GM18520 (cell line): Measurements from ENCODE around the gene ACP1.

Experiments
- ATAC-seq: cut with Tn5 transposase; IDR thresholded peaks from one replicate; pipeline ENCODE4 v1.9.1; 2021; ENCODE audit not compliant: unreplicated experiment

Gene ACP1

DNA sequence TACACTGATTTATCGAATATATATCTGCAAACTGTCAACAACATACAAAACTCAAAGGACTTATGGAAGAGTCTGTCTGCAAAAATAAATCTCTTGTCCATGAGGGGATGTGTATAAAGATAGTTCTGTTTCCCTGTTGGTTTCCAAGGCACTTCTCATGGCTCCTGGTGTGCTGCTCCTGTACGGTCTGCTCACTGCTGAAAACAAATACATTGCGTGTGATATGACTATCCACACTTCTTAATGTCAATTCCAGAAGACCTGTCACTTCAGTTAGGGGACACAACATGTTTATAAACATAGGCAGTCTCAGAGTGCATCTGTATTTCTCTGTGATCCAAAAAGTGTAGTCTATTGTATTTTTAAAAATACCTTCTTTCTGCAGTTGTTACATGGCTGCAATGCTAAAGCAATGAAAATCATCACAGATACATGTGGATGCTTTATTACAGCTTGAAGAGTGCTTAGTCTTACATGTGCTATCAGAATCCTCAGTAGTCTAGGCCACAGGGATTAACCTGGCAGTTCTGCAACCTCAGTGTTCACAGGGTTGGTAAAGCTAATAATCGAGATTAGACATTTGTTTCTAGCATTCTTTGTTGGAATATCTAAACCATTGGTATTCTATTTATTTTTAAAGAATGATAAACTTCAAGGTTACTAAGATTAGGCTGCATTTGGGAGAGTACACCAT lies 15.4 kb downstream of the ACP1 start:
- ATAC-seq = no peak

DNA sequence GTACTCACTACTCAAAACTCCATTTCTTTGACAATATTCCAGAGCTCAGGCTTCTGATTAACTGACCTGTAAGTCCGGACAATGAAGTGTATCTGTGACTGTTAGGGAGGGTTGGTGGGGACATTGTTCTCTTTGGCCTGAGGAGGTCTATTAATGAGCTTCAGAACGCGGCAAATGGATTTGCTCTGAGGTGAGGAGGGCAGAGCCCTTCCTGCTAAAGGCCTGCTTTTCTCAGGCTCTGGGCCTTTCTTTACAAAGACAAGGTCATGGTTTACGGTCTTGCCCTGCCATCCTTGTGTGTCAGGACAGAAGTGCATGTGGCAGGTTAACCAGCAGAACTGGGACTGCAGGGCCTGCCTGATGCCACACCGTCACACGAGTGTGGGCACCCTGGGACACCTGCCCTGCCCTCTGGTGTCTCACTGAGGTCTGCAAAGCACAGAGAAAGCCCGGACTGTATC lies 15.9 kb downstream of the ACP1 start:
- ATAC-seq = no peak

DNA sequence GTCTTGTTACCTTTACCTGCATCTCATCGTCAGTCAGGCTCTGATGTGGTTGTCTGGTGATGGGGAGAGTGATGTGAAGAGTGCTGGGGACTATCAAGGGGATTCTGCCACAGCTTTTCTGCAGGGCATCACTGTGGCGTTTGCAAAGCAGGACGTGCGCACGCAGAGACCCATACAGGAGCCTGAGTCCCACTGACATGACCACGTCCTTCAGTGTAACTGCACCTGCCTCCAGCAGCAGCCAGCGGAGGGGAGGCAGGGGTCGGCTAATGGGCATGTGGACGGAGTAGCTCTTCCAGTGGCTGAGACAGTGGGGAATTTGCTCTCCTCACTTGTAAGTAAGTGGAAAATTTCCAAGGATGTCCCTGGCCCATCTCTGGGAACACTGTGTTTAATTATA lies 16.6 kb downstream of the ACP1 start:
- no peak for ATAC-seq

DNA sequence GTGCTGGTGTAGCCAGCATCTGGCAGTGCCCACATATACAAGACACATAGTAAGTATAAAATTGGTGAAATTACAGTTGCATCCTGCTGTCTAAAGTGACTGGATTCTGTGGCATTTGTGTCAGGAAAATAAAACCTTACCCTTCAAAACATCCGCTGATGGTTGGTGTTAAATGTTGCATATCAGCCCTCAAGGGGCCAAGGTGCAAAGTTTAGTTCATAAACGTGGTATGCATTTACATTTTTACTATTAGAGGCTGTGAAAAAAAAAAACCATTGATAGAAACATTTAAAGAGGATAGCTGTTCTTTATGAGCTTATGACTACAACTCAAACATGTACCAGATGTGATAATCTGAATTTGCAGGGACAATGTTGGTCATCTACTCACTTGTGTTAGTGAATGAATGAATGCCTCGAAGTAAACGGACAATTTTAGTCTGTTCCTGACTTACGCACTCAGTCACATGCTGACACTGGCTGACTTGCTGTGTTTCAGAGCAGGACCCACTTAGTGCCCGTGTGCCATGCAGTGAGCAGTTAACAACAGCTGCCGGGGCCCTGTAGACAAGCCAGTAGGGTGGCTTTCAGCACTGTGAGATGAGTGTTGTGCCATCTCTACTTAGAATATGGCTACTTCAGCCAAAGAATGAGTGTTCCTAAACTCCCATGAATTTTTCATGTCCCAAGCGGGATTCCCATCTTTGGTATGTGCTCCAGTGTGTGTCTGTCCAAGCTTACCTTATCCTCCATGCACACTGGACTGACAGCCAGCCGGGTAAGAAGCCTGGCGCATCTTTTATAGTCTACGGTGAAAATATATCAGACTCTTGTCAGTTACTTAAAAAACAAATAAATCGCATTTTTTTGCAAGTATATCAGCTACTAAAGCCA lies 17.9 kb downstream of the ACP1 start:
- ATAC-seq = no peak

DNA sequence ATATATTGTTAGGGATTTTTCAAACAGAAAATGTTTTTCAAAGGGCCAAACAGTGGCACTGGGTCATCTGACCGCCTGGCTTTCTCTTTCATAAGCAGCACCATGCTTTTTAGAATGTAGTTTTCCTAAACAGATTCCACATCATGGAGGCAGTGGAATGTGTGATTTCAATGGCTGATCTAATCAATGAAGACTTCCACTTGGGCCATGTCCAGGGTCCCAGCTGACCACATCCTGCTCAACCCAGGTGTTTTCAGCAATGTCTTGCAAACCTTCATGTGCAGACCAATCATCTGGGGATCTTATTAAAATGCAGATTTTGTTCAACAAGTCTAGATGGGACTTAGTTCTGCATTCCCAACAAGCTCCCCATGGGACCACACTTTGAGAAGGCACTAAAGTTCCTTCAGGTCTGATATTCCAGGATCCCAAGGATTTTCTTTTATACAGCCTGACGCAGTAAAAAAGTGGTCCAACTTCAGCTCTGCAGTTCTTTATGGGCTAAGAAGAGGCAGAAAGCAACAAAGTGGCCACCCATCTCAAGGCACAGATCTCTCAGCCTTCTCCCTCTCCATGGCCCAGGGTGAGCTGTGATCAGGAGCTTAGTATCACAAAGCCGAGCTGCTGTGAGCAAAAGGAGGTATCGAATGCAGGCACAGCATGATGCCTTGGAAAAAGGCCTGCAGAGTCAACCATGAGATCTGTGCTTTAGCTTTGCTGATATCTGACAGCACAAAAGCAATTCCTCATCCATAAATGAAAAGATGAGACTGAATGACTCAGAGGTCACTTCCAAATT lies 19.4 kb downstream of the ACP1 start:
- ATAC-seq = no peak

DNA sequence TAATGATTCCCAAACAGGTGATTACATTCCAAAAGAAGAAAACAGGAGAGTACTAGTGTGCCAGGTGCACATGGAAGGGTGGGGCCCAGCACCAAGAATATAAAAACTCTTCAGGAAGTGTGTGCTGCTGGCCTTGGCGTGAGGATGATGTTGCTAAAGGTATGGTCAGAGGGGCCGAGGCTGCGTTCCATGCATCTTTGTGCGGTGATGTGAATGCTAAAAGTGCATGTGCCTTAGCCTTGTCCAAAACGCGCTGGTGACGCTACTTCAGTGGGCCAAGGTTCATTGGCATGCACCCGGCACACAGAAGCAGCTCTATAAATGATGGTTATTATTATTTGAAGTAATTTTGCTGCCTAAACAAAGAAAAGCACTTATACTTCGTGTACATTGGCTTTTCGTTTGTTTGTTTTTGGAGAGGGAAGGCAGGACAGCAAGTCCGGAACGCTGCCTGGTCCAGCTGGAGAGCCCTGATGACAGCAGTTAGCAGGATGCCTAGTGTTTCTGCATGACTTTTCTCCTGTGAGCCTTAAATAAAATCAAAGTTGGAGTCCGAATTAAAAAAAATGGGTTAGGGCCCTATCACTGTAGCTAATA lies 20.2 kb downstream of the ACP1 start:
- no peak for ATAC-seq

DNA sequence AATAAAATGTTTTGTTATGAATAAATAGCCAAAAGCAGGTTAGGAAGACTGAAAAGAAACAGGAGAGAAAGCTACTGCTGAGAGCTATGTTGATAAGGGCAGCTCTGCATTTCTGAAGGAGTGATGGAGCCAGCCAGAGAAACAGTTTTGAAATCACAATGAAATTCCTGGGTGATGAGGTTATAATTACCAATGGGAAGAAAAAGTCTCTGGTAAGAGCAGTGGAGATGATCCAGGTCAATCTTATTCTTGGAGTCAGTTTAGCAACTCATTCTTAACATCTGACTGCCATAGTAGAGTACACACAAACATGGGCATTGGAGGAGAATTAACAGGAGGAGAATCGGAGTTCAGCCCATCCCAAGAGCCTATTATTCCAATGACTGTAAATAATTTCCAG lies 20.8 kb downstream of the ACP1 start:
- ATAC-seq = no peak

DNA sequence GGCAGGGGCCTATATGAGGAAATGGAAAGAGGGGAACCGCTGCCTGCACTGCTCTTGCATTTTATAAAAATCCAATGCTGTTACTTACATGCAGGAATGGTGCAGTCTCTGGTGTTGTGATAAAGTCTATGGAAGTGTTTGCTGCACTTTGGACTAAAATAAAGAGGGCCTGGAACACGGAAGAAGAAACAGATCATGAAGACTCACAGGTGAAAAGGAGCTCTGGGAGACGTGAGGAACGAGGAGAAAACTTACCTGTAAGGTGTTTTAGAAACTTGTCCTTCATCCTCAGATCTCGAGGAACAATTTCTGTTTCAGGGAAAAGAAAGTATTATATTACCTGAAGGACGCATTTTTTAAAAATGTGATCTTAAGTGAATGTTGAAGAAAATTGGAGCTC lies 21.3 kb downstream of the ACP1 start:
- no peak for ATAC-seq

DNA sequence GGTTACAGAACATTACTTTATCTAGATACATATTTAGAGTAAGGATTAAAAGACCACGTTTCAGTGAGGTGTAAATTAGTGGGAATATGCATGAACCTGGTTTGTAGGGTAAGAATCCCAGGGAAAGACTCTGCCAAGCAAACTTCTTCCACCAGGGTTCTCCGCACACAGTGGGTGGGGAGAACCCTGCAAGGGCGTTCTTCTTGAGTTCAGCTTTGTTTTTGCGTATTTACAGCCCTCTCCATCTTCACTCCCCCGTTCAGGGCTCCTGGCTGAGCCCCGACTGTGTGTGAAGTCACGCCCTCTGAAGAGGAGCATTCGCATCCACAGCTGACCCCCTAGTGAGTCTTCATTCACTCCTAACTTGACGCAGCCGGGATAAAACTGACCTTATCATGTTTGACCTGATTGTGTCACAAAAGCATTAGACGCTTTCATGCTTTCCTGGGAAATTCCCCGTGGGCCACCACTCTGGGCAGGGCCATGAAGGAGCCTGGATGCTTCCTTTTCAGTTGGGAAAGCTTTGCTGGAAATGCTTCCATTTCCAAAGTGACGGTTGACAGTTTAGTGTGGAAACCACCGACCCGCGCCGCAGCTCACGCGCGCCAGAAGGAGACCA lies 22.1 kb downstream of the ACP1 start:
- no peak for ATAC-seq

DNA sequence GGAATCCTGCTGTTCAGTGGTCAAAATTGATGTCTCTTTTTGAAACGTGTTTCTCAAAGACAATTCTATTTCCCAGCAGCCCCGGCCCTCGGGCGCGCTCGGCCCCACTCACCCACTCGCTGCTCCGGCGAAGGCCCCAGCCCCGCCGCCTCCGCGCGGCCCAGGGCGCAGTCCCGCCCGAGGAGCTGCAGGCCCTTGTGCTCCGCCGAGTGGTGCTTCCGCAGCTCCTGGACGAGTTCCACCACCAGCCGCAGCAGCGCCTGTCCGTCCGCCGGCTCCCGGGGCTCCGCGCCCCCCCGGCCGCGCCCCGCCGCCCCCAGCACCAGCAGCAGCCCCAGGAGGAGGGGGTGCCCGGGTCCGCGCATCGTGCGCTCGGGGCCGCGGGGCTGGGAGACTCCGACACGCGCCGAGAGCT lies 22.7 kb downstream of the ACP1 start:
- no peak for ATAC-seq

DNA sequence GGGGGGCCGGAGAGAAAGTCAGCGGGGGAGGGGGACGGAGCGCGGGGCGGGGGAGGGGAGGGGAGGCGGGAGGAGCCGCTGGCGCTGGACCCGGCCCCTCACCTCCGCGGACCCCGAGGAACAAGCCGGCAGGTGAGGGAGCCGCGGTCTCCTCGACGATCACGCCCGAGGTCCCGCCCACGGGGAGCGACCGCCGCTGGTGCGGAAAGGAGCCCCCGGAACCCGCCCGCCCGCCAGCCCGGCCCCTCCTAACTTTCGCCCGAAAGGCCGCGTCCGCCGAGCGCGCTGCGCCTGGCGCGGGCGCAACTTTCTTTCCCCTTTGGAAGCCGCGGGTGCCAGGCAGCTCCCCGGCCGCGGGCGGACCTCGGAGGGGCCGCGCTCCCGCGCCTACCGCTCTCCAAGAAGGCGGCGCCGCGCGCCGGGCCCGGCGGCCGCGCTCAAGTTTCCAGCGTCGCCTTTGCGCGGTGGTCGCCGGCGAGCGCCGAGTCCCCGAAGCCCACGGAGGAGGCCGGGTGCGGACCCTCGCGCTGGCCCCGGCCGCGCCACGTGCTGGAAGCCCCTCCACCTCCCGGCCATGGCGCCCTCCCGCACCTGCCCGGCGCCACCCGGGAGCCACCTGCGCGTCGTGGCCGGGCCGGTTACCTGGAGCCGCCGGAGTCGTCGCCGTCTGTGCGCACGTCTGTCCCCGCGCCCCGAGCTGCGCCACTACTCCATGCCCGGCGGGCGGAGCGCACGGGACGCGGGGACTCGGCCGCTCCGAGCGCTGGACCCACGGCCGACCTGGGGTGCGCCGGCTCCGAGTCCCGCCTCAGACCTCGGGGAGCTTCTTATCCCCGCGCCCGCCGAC lies 23.4 kb downstream of the ACP1 start, which contains the start of gene ALKAL2:
Gene ALKAL2 (minus strand): TSS at position 181 of the 847 bp plus-strand sequence. CDS start 256 bp downstream, outside the sequence.
- no peak for ATAC-seq

DNA sequence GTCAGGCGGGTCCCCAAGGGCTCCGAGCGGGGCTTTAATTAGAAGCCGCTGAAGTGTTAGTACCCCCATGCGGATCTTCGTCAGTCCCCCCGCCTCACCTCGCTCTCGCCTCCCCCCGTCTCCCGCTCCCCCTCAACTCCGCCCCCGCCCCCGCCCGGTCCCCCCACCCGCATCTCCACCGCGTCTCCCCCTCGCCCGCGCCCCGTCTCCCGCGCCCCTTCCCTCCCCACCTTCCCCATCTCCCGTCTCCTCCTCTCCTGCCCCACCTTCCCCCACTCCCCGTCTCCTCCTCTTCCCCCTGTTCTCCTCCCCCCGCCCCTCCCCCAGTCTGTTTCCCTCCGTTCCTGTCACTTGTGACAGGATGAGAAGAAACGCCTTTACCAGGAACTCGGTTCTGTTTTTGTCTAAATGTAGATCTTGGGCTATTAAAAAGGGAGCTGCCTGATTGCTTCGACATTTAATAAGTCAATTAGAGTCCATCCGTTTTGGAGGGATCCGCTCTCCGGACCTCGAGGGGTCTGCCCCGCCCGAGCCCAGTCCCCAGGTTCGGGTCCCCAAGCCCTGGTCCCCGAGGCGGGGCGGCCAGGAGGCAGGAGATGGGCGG lies 24.1 kb downstream of the ACP1 start:
- no peak for ATAC-seq

DNA sequence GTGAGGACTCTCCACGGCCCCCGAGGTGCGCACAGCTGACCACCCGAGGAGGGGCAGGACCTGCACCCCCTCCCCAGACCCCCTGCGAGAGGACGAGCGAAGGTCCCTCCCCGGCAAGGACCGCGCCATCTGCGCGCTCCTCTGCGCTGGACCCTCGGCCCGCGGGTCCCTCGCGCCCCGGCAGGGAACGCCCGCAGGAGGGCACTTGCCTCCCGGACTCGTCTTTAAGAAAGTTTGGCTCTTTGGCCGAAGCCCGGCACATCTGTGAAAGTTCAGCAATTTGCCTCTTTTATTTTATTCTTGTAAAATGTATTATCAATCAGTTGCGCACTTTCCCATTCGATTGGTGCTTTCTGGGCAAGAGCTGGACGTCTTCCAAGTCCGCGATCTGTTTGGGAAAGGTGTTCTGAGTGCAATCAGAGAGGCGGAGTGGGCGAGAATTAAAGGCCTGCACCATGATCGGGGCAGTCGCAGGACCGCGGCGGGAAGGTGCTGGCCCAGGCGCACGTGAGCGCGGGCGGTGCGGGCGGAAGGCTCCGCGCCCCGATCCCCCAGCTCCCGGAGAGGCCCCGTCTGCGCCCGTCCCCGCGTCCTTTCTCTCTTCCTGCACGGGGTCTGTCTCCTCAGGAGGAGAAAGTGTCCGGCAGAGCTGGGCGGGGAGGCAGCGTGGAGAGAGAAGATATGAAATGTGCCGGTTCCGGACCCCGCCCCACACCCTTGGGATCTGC lies 24.8 kb downstream of the ACP1 start:
- ATAC-seq = no peak

DNA sequence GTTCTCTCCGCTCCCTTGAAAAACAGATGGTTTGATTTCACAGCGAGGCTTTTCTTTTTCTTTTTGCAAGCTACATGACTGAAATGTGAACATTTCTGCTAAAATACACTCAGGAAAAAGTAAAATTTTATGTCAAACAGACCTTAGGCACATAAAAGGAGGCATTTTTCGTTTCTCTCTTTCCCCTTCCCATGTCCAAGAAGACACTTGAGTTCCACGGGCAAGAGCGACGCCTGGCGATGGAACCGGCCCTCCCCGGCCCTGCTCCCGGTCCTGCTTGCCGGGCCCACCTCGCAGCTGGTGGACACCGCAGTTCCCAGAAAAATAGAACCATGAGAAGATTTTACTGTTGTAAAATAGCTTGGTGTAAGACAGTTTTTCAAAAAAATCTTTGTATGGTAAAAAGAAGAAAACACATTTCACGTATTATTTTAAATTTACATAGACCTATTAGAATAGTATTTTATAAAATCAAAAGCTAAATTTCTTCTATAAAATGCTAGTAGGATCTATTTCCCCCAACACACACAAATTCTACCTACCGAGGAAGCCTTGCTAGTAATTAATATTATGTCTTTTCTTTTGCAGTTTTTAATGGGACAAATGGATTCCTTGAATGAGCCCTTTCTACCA lies 25.5 kb downstream of the ACP1 start:
- no peak for ATAC-seq

DNA sequence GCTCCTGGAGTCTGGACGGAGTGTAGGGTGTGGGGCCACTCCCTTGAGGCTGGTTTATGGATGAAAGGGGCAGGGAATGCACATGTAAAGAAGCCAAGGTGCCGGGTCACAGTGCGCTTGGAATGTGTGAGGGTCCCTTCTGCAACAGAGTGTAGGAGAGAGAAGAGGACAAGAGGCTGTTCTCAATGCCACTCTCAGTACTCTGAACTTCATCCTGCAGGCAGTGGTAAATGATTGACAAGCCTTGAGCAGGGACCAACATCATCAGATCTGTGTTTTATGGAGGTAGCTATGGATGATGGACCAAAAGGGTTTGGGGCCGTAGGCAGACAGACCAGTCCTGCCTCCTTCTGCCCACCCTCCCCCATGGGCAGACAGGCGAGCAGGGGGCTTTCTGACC lies 30.3 kb downstream of the ACP1 start:
- no peak for ATAC-seq

DNA sequence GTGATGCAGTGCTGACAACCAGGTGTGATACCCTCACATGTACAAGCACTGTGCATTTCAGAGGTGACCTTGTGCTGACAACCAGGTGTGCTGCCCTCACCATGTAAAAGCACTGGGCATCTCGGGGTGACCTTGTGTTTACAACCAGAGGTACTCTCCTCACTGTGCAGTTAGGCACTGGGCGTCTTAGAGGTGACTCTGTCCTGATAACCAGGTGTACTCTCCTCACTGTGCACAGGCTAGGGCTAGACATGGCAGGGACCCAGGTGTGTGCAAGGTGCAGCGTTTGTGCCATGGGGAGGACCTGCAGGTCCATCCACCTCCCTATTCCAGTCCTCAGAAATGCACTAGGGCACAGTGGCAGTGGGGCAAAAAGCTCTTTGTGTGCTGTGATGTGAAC lies 31.6 kb downstream of the ACP1 start:
- no peak for ATAC-seq

DNA sequence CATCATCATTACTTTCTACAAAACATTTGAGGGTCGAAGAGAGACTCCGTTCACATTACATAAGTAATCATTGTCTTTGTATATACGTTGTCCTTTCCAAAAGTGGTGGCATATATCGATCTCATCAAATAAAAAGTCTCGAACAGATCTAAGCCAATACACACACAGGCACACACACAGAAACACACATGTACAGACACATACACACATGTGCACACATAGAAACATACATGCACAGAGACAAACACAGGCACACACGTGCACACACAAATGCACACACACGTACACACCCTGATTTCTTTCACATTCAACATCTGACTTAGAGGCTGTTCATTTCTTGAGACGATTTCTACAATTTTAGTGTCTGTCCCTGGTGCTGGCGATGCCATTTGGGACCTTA lies 40.6 kb downstream of the ACP1 start:
- ATAC-seq = no peak
